AG04449 (cell line): ENCODE measurements around the gene SPATA6.

Source experiments
- CTCF ChIA-PET: fragments of 350-600 bp; formaldehyde crosslinking; extraction: SDS; loops from one replicate; lab custom pipeline; 2021; ENCODE audit warnings: antibody characterized with exemption; lab: Yijun Ruan, JAX
- POLR2A ChIA-PET: fragments of 400-600, 350-600 bp; formaldehyde crosslinking; extraction: SDS; loops from one replicate; lab custom pipeline; 2020; ENCODE audit warnings: antibody characterized with exemption, inconsistent platforms; lab: Yijun Ruan, JAX
- DNase-seq: peaks from one replicate; pipeline ENCODE4 v3.0.0-alpha.2; 2010; ENCODE audit warnings: low read depth, low spot score
- H3K4me3 ChIP-seq: 2 replicates; pipeline ENCODE4 v1.5.1; 2011; ENCODE audit warnings: low read depth, mild to moderate bottlenecking, control low read depth, low read length
- CTCF ChIP-seq: IDR thresholded peaks from one replicate; pipeline ENCODE4 v1.5.1; 2011; ENCODE audit warnings: mild to moderate bottlenecking, moderate library complexity, low read length, control low read depth, inconsistent platforms; ENCODE audit not compliant: insufficient read depth; ENCODE audit errors: missing control alignments

SPATA6 gene

GRCh38 chr1:48415050-48415449 lies 57.0 kb downstream of the SPATA6 start:
- no peak overlapping the region for H3K4me3 ChIP-seq
- DNase-seq, result no peak
- CTCF ChIA-PET, result no interaction called here
- TF ChIP-seq CTCF, result no peak
- POLR2A ChIA-PET, result no interaction called here

- no peak overlapping the region for H3K4me3 ChIP-seq
- no peak for DNase-seq
- CTCF ChIA-PET, result no interaction called here
- no peak for TF ChIP-seq CTCF
- POLR2A ChIA-PET, result no interaction called here
Observed at GRCh38 chr1:48414264-48414663, 57.7 kb downstream of the SPATA6 start.

GRCh38 chr1:48405940-48406339 lies 66.1 kb downstream of the SPATA6 start:
- ChIA-PET CTCF (no interaction called here), POLR2A (no interaction called here)
- no peak for TF ChIP-seq CTCF
- no peak overlapping the region for H3K4me3 ChIP-seq
- no peak for DNase-seq

GRCh38 chr1:48405400-48405799 lies 66.6 kb downstream of the SPATA6 start:
- ChIA-PET POLR2A (no interaction called here), CTCF (no interaction called here)
- DNase-seq, result no peak
- TF ChIP-seq CTCF, result no peak
- no peak overlapping the region for H3K4me3 ChIP-seq

GRCh38 chr1:48402599-48402998 lies 69.4 kb downstream of the SPATA6 start:
- no peak for DNase-seq
- ChIA-PET POLR2A (no interaction called here), CTCF (no interaction called here)
- TF ChIP-seq CTCF, result no peak
- H3K4me3 ChIP-seq, result no peak overlapping the region

- no peak overlapping the region for H3K4me3 ChIP-seq
- ChIA-PET CTCF (no interaction called here), POLR2A (no interaction called here)
- DNase-seq, result no peak
- no peak for TF ChIP-seq CTCF
Observed at GRCh38 chr1:48396208-48396607, 75.8 kb downstream of the SPATA6 start.
